Naive thymus-derived CD4-positive, alpha-beta T cell (primary cell): ENCODE results near the gene KCNK16. TPM values are rescaled to one million over a fixed set of nuclear protein-coding genes. Genes with fewer than 3 reads are reported as not detected.

Source experiments
- ATAC-seq: fragments of 150-1000 bp; cut with Tn5 transposase; 2 replicates; pipeline ENCODE4 v1.10.0; 2021; ENCODE audit warnings: mild to moderate bottlenecking, moderate library complexity
- CTCF ChIA-PET: fragments of 350-600 bp; sonication (Branson Sonifier 250); formaldehyde crosslinking; loops from one replicate; lab custom pipeline; 2021; ENCODE audit warnings: antibody characterized with exemption; lab: Charles Lee
- POLR2A ChIA-PET: fragments of 350-600 bp; sonication (Branson Sonifier 250); formaldehyde crosslinking; loops from one replicate; lab custom pipeline; 2021; ENCODE audit warnings: antibody characterized with exemption, inconsistent platforms; lab: Charles Lee
- DNase-seq, 9 donors: peaks; one replicate each; pipeline versions ENCODE4 v3.0.0 to v3.0.0-alpha.2; 2020 to 2022; ENCODE audit warnings: mixed read lengths in 1 of 9
- H3K27ac ChIP-seq: one replicate; pipeline ENCODE4 v1.7.0; 2013; ENCODE audit warnings: mild to moderate bottlenecking, low read depth, low read length, moderate library complexity
- H3K27me3 ChIP-seq, 2 donors: one replicate each; pipeline ENCODE4 v1.7.0; 2013; ENCODE audit warnings: low read length in 2 of 2, mild to moderate bottlenecking in 2 of 2, moderate library complexity in 2 of 2; ENCODE audit not compliant: control insufficient read depth in 2 of 2, insufficient read depth in 2 of 2
- H3K36me3 ChIP-seq, 3 experiments: 1 replicate in 2 of 3; 2 replicates in 1 of 3; pipeline ENCODE4 v1.7.0; 2013; ENCODE audit warnings: low read length in 3 of 3, mild to moderate bottlenecking in 3 of 3, moderate library complexity in 1 of 3; ENCODE audit not compliant: insufficient read depth in 3 of 3, control insufficient read depth in 2 of 3
- H3K4me1 ChIP-seq, 2 donors: one replicate each; pipeline ENCODE4 v1.7.0; 2013; ENCODE audit warnings: low read length in 2 of 2, mild to moderate bottlenecking in 2 of 2, moderate library complexity in 1 of 2; ENCODE audit not compliant: control insufficient read depth in 2 of 2, insufficient read depth in 2 of 2
- H3K4me3 ChIP-seq: 2 replicates; pipeline ENCODE4 v1.7.0; 2013; ENCODE audit warnings: mild to moderate bottlenecking, low read length
- H3K9me3 ChIP-seq, 3 experiments: 1 replicate in 2 of 3; 2 replicates in 1 of 3; pipeline ENCODE4 v1.7.0; 2013; ENCODE audit warnings: low read length in 3 of 3; ENCODE audit not compliant: control insufficient read depth in 2 of 3
- H3K27ac Mint-ChIP-seq, 9 donors: one replicate each; pipeline ENCODE4 v1.8.0; 2020 to 2022; ENCODE audit warnings: mixed read lengths in 9 of 9, mild to moderate bottlenecking in 8 of 9, moderate library complexity in 5 of 9, inconsistent platforms in 2 of 9
- H3K27me3 Mint-ChIP-seq, 5 donors: one replicate each; pipeline ENCODE4 v1.8.0; 2021 to 2022; ENCODE audit warnings: mixed read lengths in 5 of 5, mild to moderate bottlenecking in 1 of 5
- H3K36me3 Mint-ChIP-seq, 5 donors: one replicate each; pipeline ENCODE4 v1.8.0; 2020 to 2022; ENCODE audit warnings: mixed read lengths in 5 of 5, mild to moderate bottlenecking in 3 of 5, inconsistent platforms in 1 of 5
- H3K4me1 Mint-ChIP-seq, 7 donors: one replicate each; pipeline ENCODE4 v1.8.0; 2020 to 2022; ENCODE audit warnings: mixed read lengths in 7 of 7, mild to moderate bottlenecking in 3 of 7, inconsistent platforms in 1 of 7
- H3K4me3 Mint-ChIP-seq, 10 donors: one replicate each; pipeline ENCODE4 v1.8.0; 2020 to 2022; ENCODE audit warnings: mild to moderate bottlenecking in 10 of 10, mixed read lengths in 10 of 10, moderate library complexity in 6 of 10, inconsistent platforms in 2 of 10
- H3K9me3 Mint-ChIP-seq, 11 donors: one replicate each; pipeline ENCODE4 v1.8.0; 2020 to 2022; ENCODE audit warnings: mixed read lengths in 11 of 11, mild to moderate bottlenecking in 4 of 11, inconsistent platforms in 1 of 11, moderate library complexity in 1 of 11
- intact Hi-C, 2 donors: fragments of 100-400 bp; cut with micrococcal nuclease; formaldehyde crosslinking; loops; one replicate each; pipeline ENCODE4 v1.15.1; 2023
- polyA plus RNA-seq, 2 donors: library from polyadenylated mRNA; unstranded; fragments of 300-500 nt; fragmentation: Illumina TruSeq; gene quantifications; one replicate each; pipeline ENCODE4 v1.2.3, GENCODE V29; 2021
- total RNA-seq, 6 experiments: library from RNA in 5 of 6; stranded (reverse) in 5 of 6; gene quantifications; 1 replicate in 5 of 6; 2 replicates in 1 of 6; pipeline ENCODE4 v1.2.3 and lab custom pipeline; 2021 to 2026

The KCNK16 gene
- total and polyA plus RNA-seq, 7 experiments from 2014 or later: not detected

GRCh38 chr6:39335780-39336545, 13.5 kb upstream of the KCNK16 start:
- Histone ChIP-seq H3K36me3 (no peaks in the 10 kb centered on the region), H3K27ac (no peak overlapping the region), H3K4me3 (no peak overlapping the region), H3K9me3 (no peaks in the 10 kb centered on the region), H3K4me1 (no peaks in the 10 kb centered on the region), H3K27me3 (no peaks in the 10 kb centered on the region)
- Mint-ChIP-seq H3K27me3 (peaks cover 23 to 35% (median 35%) of the 10 kb centered on the region in 5 donors), H3K27ac (no peak overlapping the region), H3K9me3 (no peaks in the 10 kb centered on the region), H3K36me3 (no peaks in the 10 kb centered on the region), H3K4me1 (peaks cover 11 to 27% (median 13%) of the 10 kb centered on the region in 7 donors), H3K4me3 (no peak overlapping the region)
- ATAC-seq (peak; percentile 73), DNase-seq (no peak)
- POLR2A ChIA-PET: no interaction called here
- intact Hi-C loops: no loop called here
- CTCF ChIA-PET: no interaction called here

GRCh38 chr6:39333644-39334438, 11.3 kb upstream of the KCNK16 start:
- Histone ChIP-seq H3K27ac (no peak overlapping the region), H3K27me3 (no peaks in the 10 kb centered on the region), H3K36me3 (no peaks in the 10 kb centered on the region), H3K4me1 (no peaks in the 10 kb centered on the region), H3K4me3 (no peak overlapping the region), H3K9me3 (no peaks in the 10 kb centered on the region)
- Mint-ChIP-seq H3K27me3 (peaks cover 26 to 40% (median 28%) of the 10 kb centered on the region in 5 donors), H3K9me3 (no peaks in the 10 kb centered on the region), H3K36me3 (no peaks in the 10 kb centered on the region), H3K27ac (no peak overlapping the region), H3K4me1 (peaks cover 11 to 27% (median 13%) of the 10 kb centered on the region in 7 donors), H3K4me3 (no peak overlapping the region)
- ATAC-seq (no peak), DNase-seq (no peak)
- ChIA-PET CTCF (no interaction called here), POLR2A (no interaction called here)
- intact Hi-C loops: no loop called here

- no peak overlapping the region for H3K27ac Mint-ChIP-seq
- H3K27me3 ChIP-seq: no peaks in the 10 kb centered on the region
- no peaks in the 10 kb centered on the region for H3K36me3 Mint-ChIP-seq
- H3K9me3 ChIP-seq: no peaks in the 10 kb centered on the region
- no peak overlapping the region for H3K4me3 ChIP-seq
- no peaks in the 10 kb centered on the region for H3K9me3 Mint-ChIP-seq
- POLR2A ChIA-PET: no interaction called here
- no peak overlapping the region for H3K4me3 Mint-ChIP-seq
- no peaks in the 10 kb centered on the region for H3K36me3 ChIP-seq
- H3K27ac ChIP-seq: no peak overlapping the region
- intact Hi-C loops: no loop called here
- H3K4me1 ChIP-seq: no peaks in the 10 kb centered on the region
- CTCF ChIA-PET: interaction anchor here (0.7 kb wide), 1 partner anchor 333 kb away, joined by 7 read pairs; no protein-coding TSS in a partner anchor
- ATAC-seq (no peak), DNase-seq (no peak)
- peaks cover 13 to 41% (median 29%) of the 10 kb centered on the region in 5 donors for H3K27me3 Mint-ChIP-seq
- H3K4me1 Mint-ChIP-seq: peaks cover 0 to 9% (median 0%) of the 10 kb centered on the region in 7 donors
Measured at GRCh38 chr6:39330476-39330875, 8.0 kb upstream of the KCNK16 start.

GRCh38 chr6:39330057-39330456, 7.6 kb upstream of the KCNK16 start:
- H3K27me3 ChIP-seq: no peaks in the 10 kb centered on the region
- no peaks in the 10 kb centered on the region for H3K4me1 ChIP-seq
- no peaks in the 10 kb centered on the region for H3K36me3 Mint-ChIP-seq
- H3K27me3 Mint-ChIP-seq: peaks cover 13 to 46% (median 28%) of the 10 kb centered on the region in 5 donors
- H3K9me3 ChIP-seq: no peaks in the 10 kb centered on the region
- ChIA-PET CTCF (no interaction called here), POLR2A (no interaction called here)
- H3K9me3 Mint-ChIP-seq: no peaks in the 10 kb centered on the region
- no peak overlapping the region for H3K4me3 ChIP-seq
- no peak overlapping the region for H3K27ac Mint-ChIP-seq
- DNase-seq (no peak), ATAC-seq (peak; percentile 81)
- H3K4me3 Mint-ChIP-seq: no peak overlapping the region
- no peak overlapping the region for H3K27ac ChIP-seq
- intact Hi-C loops: no loop called here
- H3K36me3 ChIP-seq: no peaks in the 10 kb centered on the region
- peaks cover 0 to 9% (median 0%) of the 10 kb centered on the region in 7 donors for H3K4me1 Mint-ChIP-seq

- Histone ChIP-seq H3K27ac (no peak overlapping the region), H3K36me3 (no peaks in the 10 kb centered on the region), H3K27me3 (no peaks in the 10 kb centered on the region), H3K4me1 (no peaks in the 10 kb centered on the region), H3K4me3 (no peak overlapping the region), H3K9me3 (no peaks in the 10 kb centered on the region)
- Mint-ChIP-seq H3K36me3 (no peaks in the 10 kb centered on the region), H3K4me1 (peaks cover 0 to 9% (median 0%) of the 10 kb centered on the region in 7 donors), H3K4me3 (no peak overlapping the region), H3K27me3 (peaks cover 10 to 42% (median 23%) of the 10 kb centered on the region in 5 donors), H3K9me3 (no peaks in the 10 kb centered on the region), H3K27ac (no peak overlapping the region)
- DNase-seq (no peak), ATAC-seq (no peak)
- intact Hi-C loops: no loop called here
- CTCF ChIA-PET: no interaction called here
- POLR2A ChIA-PET: no interaction called here
Measured at GRCh38 chr6:39328066-39328465, 5.6 kb upstream of the KCNK16 start.

- H3K4me3 ChIP-seq: no peak overlapping the region
- no peaks in the 10 kb centered on the region for H3K4me1 ChIP-seq
- Mint-ChIP-seq H3K9me3 (no peaks in the 10 kb centered on the region), H3K4me3 (no peak overlapping the region), H3K27ac (no peak overlapping the region), H3K27me3 (peaks cover 5 to 38% (median 20%) of the 10 kb centered on the region in 5 donors), H3K36me3 (no peaks in the 10 kb centered on the region), H3K4me1 (peaks cover 0 to 9% (median 0%) of the 10 kb centered on the region in 7 donors)
- H3K27me3 ChIP-seq: no peaks in the 10 kb centered on the region
- intact Hi-C loops: no loop called here
- DNase-seq (no peak), ATAC-seq (no peak)
- no peak overlapping the region for H3K27ac ChIP-seq
- ChIA-PET CTCF (no interaction called here), POLR2A (no interaction called here)
- no peaks in the 10 kb centered on the region for H3K36me3 ChIP-seq
- H3K9me3 ChIP-seq: no peaks in the 10 kb centered on the region
Measured at GRCh38 chr6:39327507-39327906, 5.0 kb upstream of the KCNK16 start.
